ENCODE results near the gene ATP2C1.

The ATP2C1 gene

GRCh38 chr3:130991126-130991525 is 97.2 kb downstream of the ATP2C1 start:
- TF ChIP-seq, protein P1, sequence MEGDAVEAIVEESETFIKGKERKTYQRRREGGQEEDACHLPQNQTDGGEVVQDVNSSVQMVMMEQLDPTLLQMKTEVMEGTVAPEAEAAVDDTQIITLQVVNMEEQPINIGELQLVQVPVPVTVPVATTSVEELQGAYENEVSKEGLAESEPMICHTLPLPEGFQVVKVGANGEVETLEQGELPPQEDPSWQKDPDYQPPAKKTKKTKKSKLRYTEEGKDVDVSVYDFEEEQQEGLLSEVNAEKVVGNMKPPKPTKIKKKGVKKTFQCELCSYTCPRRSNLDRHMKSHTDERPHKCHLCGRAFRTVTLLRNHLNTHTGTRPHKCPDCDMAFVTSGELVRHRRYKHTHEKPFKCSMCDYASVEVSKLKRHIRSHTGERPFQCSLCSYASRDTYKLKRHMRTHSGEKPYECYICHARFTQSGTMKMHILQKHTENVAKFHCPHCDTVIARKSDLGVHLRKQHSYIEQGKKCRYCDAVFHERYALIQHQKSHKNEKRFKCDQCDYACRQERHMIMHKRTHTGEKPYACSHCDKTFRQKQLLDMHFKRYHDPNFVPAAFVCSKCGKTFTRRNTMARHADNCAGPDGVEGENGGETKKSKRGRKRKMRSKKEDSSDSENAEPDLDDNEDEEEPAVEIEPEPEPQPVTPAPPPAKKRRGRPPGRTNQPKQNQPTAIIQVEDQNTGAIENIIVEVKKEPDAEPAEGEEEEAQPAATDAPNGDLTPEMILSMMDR (IDR thresholded peaks at IDR 0.05; ENCODE audit: insufficient read depth, low read depth, low read length, missing control alignments), result no peak
- DNase-seq (ENCODE audit: low read depth), result no peak
- no peak overlapping the region for H3K4me3 ChIP-seq (ENCODE audit: low read depth, low read length)

DNA sequence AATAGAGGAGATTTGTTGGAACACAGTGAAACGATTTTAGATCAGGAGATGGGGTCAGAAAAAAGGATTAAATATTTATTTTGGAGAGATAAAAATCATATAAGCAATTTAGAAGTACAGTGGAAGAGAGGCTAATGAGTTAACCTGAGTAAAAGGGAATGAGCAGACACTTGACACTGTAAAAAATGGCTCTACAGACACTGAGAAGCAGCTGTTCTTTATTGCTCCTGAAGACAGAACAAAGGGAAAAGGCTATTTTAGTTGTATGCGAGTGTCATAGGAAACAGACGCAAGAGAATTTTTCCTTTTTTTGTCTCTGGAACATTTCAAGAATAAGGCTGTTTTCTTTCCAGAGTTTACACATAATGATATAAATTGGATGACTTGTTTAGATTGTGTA is 98.5 kb downstream of the ATP2C1 start:
- no peak for DNase-seq (ENCODE audit: low read depth)
- TF ChIP-seq, protein P1 (IDR thresholded peaks at IDR 0.05; ENCODE audit: insufficient read depth, low read depth, low read length, missing control alignments), result no peak
- H3K4me3 ChIP-seq (ENCODE audit: low read depth, low read length), result no peak overlapping the region

DNA sequence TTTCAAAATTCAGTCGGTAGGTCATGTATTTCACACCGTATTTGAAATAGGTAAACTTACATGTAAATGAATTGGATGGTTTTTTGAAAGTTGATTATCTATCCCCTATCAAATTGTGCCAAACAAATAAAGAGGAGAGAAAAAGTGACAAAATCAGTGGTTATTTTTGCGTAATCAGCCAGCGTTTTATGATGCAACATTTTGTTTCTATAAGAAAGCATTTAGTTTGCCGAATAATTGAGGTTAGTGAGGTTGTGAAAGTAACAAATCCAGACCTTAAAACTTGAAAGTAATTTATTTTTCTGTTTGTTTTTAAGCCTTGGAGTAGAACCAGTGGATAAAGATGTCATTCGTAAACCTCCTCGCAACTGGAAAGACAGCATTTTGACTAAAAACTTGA is 103.4 kb downstream of the ATP2C1 start:
- TF ChIP-seq, protein P1 (IDR thresholded peaks at IDR 0.05; ENCODE audit: insufficient read depth, low read depth, low read length, missing control alignments), result no peak
- H3K4me3 ChIP-seq (ENCODE audit: low read depth, low read length), result no peak overlapping the region
- no peak for DNase-seq (ENCODE audit: low read depth)

- no peak overlapping the region for H3K4me3 ChIP-seq (ENCODE audit: low read depth, low read length)
- no peak for DNase-seq (ENCODE audit: low read depth)
- TF ChIP-seq, protein P1 (IDR thresholded peaks at IDR 0.05; ENCODE audit: insufficient read depth, low read depth, low read length, missing control alignments), result no peak
Observed at GRCh38 chr3:131001071-131001470, 107.2 kb downstream of the ATP2C1 start.

- DNase-seq (ENCODE audit: low read depth), result no peak
- TF ChIP-seq, protein P1 (IDR thresholded peaks at IDR 0.05; ENCODE audit: insufficient read depth, low read depth, low read length, missing control alignments), result no peak
- H3K4me3 ChIP-seq (ENCODE audit: low read depth, low read length), result no peak overlapping the region
Observed at GRCh38 chr3:131004603-131005002, 110.7 kb downstream of the ATP2C1 start.

- no peak overlapping the region for H3K4me3 ChIP-seq (ENCODE audit: low read depth, low read length)
- no peak for DNase-seq (ENCODE audit: low read depth)
- TF ChIP-seq, protein P1 (IDR thresholded peaks at IDR 0.05; ENCODE audit: insufficient read depth, low read depth, low read length, missing control alignments), result no peak
Observed at GRCh38 chr3:131007256-131007655, 113.4 kb downstream of the ATP2C1 start.

GRCh38 chr3:131007782-131008181 is 113.9 kb downstream of the ATP2C1 start:
- TF ChIP-seq, protein P1 (IDR thresholded peaks at IDR 0.05; ENCODE audit: insufficient read depth, low read depth, low read length, missing control alignments), result no peak
- no peak for DNase-seq (ENCODE audit: low read depth)
- no peak overlapping the region for H3K4me3 ChIP-seq (ENCODE audit: low read depth, low read length)

Measured in GM12865 (cell line).